ENCODE measurements around the gene TMBIM1.

DNA sequence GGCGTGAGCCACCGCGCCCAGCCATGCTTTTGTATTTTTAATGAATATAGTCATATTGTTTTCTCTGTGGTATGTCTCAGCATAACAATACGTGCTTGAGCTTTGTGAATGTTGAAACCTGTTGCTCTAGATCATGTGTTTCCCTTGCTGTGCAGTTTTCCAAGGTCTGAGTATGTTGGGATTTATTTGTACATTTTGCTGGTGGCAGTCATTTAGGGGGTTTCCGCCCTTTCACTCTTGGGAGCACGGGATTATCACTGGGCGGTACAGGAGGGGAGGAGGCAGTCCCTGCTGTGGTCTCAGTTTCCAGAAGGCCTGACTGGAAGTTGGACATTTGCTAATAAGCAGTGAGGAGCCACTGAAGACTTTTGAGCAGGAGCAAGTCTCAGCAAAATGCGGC is 39.4 kb upstream of the TMBIM1 start:
- TF ChIP-seq, protein P1, sequence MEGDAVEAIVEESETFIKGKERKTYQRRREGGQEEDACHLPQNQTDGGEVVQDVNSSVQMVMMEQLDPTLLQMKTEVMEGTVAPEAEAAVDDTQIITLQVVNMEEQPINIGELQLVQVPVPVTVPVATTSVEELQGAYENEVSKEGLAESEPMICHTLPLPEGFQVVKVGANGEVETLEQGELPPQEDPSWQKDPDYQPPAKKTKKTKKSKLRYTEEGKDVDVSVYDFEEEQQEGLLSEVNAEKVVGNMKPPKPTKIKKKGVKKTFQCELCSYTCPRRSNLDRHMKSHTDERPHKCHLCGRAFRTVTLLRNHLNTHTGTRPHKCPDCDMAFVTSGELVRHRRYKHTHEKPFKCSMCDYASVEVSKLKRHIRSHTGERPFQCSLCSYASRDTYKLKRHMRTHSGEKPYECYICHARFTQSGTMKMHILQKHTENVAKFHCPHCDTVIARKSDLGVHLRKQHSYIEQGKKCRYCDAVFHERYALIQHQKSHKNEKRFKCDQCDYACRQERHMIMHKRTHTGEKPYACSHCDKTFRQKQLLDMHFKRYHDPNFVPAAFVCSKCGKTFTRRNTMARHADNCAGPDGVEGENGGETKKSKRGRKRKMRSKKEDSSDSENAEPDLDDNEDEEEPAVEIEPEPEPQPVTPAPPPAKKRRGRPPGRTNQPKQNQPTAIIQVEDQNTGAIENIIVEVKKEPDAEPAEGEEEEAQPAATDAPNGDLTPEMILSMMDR (IDR thresholded peaks at IDR 0.05), result no peak
- TF ChIP-seq POLR2A (IDR thresholded peaks at IDR 0.05; ENCODE audit: low read depth), result no peak

All from esophagus muscularis mucosa (tissue), 3 donors.